ENCODE measurements around the gene CD300C. TPM values are rescaled to one million over a fixed set of nuclear protein-coding genes. Genes with fewer than 3 reads are reported as not detected.
"Not testable (repeated sequence)": the region's sequence is repeated elsewhere in the genome, so short reads cannot be mapped to it uniquely, and the experiment has no call there.

The CD300C gene
- total RNA-seq, 1 donor from 2014 or later: 0.31 TPM

DNA sequence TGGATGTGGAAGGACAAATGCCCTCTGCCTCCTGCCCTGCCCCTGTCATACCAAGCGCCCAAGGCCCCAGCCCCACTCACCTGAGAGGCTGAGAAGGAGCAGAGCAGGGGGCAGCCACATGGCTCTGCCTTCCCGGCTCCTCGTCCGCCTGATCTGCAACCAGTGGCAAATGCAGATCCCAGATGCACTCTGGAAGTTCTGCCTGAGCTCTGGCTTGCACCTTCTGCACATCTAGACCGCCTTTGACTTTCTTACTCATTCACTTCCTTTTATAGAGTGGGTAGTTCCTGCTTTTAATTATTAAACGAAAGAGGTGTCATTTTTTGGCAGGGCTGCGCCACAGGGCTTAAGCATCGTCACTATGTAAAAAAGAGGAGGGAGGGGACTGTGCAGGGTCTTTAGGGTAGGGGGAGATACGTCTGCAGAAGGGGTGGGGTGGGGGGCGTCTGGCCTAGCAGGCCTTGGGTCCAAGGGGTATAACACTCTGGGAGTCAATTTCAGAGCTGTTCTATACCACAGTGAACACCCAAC is 14.6 kb downstream of the CD300C start, which contains the start of gene CD300LB:
TSS of gene CD300LB (minus strand) at position 245 of the 531 bp plus-strand sequence. CDS start at position 120, 125 bp downstream.
- DNase-seq: no peak

DNA sequence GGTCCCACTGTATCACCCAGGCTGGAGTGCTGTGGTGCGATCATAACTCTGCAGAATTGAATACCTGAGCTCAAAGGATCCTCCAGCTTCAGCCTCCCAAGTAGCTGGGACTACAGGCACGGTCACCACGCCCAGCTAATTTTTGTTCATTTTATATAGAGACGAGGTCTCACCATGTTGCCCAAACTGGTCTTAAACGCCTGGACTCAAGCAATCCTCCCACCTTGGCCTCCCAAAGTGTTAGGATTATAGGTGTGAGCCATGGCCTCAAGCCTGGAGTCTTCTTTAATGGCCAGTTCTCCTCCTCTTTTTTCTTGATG is 15.1 kb downstream of the CD300C start:
- DNase-seq: no peak

DNA sequence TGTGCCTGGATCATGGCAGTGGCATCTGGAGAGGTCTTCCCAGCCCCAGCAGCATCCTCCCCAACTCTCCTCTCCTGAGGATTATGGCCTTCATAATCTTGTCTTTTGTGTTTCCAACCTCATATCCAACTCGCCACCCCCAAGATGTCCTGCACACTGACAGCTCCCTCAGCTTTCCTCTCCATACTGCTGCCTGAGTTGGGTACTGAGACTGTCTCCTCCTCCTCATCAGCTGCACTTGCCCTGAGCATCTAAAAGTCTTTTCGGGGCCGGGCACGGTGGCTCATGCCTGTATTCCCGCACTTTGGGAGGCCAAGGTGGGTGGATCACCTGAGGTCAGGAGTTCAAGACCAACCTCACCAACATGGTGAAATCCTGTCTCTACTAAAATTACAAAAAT is 16.7 kb downstream of the CD300C start:
- no peak for DNase-seq

DNA sequence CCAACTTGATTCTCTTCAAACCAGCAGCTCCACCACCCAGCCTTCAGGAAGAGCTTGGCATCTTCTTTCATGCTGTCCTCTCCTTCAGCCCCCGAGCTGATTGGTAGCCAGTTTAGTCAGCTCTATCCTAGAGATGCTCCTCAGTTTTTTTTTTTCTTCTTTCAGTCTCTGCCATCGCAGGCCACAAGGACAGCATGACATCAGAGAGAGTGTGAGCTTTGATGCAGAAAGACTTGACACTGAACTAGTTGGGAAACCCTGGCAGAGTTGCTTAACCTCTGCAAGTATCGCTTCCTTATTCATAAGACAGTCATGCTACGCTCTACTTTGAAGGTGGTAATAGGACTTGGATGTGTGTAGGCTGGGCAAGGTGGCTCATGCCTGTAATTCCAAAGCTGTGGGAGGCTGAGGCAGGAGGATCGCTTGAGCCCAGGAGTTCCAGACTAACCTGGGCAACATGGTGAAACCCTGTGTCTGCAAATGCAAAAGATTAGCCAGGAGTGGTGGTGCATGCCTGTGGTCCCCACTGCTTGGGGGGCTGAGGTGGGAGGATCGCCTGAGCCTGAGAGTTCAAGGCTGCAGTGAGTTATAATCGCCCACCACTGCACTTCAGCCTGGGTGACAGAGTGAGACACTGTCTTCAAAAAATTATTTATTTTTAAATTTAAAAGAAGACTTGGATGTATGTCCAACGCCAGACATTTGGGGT is 17.3 kb downstream of the CD300C start:
- DNase-seq: no peak

DNA sequence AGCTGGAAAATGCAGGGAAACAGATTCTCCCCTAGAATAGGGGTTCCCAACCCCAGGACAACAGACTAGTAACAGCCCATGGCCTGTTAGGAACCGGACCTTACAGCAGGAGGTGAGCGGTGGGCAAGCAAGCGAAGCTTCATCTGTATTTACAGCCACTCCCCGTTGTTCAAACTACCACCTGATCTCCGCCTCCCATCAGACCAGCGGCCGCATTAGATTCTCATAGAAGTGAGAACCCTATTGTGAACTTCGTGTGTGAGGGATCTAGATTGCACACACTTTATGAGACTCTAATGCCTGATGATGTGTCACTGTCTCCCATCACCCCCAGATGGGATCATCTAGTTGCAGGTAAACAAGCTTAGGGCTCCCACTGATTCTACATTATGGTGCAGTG is 18.2 kb downstream of the CD300C start:
- no peak for DNase-seq

DNA sequence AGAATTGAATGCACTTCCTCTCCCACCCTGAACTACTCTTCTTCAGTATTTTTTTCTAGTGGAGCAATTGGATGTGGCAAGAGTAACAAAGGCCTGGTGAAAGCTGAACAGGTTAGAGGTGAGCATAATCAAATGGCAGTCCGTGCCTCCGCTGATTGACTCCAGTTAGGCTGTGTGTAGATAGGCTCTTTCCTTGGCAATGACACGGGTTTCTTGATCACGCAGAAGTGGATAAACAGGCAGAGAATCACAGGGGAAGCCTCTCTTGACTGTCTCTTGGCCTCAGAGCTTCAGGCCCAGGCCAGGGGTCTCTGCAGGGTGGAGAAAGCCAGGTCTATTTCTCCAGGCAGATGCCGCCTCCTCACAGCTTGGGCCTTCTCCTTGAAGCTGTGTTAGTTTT is 18.8 kb downstream of the CD300C start:
- no peak for DNase-seq

DNA sequence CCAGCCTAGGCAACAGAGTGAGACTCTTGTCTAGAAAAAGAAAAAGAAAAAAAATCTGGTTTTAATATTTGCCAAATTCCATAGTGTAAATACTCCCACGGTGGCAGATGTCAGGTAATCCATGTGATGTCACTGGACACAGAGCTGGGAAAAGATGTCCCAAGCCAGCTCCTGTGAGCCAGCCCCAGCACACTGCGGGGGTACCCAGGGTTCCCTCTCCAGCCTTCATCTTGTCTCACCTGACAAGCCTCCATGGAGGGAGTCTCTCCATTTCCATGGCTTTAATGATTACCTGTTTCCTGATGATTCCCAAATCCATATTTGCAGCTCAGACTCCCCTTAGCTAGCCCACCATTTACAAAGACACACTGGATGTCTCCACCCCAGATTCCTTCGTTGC is 19.2 kb downstream of the CD300C start:
- DNase-seq: no peak

DNA sequence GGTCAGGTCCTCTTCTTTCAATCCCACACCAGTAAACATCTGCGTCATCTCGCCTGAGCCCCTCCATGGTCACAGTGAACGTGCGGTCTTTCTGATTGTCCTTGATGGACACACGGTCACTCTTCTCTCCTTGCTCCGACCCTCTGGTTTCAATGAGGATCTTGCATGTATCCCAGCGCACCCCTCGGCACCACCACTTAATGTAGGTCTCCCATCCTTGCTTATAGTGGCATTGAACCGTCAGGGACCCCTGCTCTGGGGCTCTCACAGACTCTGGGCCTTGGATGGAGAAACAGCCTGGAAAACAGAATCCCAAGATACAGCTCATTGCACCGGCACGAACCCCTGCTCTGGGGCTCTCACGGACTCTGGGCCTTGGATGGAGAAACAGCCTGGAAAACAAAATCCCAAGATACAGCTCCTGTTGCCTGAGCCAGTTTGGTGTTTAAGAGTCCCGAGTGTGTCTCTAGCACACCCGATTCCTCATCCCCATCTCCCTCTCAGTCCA is 20.1 kb downstream of the CD300C start:
- no peak for DNase-seq

DNA sequence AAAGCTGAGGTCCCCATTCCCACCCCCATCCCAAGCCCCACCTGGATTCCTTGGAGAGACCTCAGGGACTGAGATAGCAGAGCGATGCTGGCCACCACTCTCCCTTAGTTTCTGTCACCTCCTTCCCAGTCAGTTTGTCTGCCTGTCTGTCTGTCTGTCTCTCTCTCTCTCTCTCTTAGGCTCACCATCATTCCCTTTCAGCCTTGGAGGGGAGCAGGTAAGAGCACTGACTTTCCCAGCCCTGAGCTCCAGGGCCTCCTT is 20.5 kb downstream of the CD300C start:
- DNase-seq: no peak

DNA sequence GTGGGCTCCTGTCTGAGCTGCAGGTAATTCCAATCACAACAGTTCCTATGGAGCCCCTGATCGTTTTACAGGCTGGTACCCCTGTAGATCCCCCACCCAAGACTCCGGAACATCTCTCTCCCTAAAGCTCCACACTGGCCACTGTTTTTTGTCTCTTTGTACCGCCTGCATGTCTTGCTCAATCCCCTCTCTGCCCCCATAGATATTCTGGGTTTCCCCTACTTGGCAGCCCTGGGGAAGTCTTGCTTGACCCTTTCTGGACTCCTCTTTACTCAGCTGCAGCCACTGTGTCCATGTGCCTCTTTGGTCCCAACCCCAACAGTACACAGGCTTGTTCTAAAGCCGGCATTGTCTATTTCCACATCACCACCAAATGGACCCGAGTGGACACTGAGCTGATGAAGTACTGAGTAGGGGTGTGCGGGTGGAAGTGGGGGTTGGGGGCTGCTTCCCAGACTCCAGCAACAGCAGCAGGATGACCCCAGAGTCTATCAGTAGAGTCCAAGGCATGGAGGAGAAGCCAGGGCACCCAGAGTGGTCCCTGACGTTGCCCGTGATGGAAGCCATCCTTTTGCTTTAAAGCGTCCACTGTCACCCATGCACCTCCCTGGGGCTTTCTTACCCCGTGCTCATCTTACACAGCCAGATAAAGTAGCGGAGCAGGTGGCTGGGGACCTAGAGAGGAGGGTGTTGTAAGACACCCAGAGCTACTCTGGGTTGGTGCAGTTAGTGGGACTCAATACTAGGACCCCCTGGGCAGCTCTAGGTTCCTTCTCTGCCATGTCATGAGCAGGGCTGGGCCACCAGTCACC is 21.1 kb downstream of the CD300C start:
- no peak for DNase-seq

DNA sequence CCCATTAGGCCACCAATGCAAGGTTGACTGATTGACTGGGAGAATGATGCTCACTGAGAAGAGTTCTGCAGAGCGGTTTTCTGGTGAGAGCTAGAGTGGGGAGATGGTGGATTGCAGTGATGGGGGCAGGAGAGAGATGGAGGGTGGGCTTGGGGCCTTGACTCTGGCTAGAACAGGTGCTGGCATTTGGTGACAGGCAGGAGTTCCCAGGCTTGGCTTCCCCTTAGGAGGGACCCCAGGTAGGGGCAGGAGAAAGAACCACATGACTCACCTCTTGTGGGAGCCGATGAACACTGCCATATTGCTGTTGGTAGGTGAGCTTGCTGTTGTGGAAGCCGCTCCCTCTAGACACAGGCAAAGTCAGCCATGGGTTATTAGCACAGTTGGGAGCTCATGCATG is 22.6 kb downstream of the CD300C start:
- no peak for DNase-seq

DNA sequence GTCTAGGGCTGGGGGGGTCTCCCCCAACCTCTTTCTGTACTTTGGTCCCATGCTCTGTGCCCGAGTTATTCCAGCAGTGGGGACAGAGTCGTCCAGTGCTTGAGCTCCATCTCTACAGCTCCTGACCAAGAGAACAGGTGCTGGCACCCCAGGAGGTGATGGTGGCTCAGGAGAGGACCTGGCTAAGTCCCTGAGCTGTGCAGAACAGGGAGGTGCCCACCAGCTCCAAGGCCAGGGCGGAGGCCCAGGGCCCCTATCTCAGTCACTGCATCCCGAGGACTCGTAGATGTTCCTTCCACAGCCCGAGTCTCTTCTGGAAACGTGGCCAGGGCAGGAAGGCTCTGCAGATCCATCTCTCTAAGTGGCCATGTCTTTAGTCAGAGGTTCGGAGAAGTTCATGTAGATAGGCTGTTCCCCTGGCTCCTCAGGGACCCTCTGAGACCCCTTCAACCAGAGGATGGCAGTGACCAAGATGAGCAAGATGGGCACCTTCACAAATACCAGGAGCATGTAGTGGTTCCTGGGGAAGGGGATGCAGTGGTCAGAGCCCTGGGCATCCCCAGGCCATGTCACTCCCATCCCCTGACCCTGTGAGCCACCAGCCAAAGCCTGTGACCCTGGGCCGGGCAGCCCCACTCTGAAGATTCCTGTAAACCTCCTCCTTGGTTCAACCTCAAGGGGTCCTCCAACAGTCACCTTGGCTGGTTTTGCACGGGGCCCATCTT is 23.4 kb downstream of the CD300C start:
- DNase-seq: no peak

DNA sequence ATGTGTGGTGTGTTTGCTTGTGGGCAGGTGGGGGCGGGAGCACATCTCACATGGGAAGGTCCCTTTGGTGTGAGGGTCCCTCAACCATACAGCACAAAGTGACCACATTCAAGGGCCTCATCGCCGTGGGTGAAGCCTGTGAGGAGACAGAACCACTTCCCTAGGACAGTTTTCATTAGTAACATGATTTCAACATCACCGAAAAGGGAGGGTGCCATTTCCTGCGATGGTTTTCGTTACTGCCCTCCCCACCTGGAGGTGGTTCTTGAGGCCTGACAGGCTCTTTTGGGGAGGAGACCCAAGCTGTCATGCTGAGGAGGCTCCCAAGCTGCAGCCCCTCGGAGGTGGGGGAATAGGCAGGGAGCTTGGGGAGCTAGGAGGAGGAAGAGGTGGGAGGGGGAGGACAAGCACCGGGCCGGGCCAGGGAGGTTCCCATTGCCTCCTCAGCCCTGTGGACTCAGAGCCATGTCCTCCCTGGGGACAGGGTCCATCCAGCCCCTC is 24.2 kb downstream of the CD300C start:
- no peak for DNase-seq

DNA sequence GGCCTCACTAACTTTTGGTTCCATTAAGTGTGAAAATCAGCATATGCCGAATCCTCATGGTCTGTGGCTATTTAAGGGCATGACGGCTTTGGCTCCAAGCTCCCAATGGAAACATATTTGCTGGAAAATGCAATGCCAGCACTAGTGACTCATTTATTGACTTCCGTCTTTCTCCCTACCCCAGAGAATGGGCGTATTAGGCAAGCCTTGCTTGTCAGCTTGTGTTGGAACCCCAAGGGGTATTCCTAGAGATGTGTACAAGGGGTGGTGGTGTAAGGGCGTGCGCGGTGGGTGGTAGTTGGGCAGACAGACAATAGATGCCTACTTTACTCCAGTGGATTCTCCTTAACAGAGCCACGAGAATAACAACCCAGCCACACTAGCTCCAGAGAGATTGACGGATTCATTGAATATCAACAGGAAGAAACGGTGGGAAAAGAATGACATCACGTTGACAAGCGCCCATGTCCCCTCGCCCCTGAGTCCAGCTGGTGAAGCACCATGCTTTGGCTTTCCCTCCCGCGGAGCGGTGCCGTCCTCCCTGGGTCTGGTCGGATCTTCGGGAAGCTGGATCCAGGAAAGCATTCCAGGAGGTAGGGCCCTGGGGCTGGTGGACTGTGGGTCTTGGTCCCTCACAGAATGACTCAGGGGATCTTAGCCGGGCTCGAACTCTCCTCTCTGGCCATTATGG is 25.0 kb downstream of the CD300C start:
- DNase-seq: no peak

DNA sequence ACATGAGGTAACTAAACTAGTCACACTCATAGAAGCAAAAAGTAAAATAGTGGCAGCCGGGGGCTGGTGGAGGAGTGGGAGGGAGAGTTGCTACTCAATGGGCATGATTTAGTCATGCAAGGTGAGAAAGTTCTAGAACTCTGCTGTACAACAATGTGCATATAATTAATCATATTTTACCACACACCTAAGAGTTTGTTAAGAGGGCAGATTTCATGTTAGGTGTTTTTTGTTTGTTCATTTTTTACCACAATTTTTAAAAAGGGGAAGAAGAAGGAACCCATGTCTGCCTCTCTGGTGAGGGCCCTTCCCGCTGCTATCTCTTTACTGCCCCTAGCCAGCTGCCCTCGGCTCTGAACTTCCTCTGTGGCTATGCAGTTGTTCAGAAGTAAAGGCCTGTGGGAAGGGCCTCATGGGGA is 25.9 kb downstream of the CD300C start:
- DNase-seq: no peak

DNA sequence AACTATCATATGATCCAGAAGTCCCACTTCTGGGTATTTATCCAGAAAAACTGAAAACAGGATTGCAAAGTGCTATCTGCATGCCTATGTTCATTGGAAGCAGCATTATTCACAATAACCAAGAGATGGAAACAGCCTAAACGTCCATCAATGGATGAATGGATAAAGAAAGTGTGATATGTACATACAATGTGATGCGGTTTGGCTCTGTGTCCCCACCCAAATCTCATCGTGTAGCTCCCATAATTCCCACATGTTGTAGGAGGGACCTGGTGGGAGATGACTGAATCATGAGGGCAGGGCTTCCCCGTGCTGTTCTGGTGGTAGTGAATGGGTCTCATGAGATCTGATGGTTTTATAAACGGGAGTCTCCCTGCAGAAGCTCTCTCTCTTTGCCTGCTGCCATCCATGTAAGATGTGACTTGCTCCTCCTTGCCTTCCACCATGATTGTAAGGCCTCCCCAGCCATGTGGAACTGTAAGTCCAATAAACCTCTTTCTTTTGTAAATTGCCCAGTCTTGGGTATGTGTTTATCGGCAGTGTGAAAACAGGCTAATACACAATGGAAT is 27.4 kb downstream of the CD300C start:
- not testable (repeated sequence) for DNase-seq

DNA sequence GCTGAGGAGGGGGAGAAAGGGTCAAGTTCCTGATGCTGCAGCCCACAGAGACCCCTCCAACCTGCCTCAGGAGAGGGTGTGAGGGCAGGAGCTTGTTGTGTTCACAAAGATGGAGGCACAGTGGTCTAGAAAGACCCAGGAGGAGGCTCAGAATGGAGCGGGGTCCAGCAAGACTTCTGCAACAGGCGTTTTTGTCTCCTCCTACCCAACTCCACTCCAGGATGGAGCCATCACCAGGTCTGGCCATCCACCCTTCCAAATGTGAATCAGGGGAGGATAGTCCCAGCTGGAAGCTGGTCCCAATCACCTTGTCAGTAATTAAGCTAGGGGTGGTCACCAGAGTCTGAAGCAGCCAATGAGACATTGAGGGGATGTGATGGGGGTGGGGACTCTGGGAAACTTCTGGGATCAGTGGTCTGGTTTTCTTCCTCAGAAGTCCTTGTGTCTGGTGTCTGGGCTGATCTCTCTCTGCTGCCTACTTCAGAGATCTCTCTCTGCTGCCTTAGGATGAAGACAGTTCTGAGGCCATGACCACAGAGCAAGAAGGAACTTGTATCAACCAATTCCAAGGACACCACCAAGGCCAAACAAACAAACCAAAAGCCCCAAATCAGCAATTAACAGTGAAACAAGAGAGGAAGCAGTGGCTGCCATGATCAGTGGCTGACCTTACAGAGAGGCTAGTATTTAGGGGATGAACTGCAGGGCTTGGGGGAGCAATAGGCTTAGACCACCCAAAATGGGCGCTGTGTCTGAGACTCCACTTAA is 29.2 kb downstream of the CD300C start:
- DNase-seq: no peak

DNA sequence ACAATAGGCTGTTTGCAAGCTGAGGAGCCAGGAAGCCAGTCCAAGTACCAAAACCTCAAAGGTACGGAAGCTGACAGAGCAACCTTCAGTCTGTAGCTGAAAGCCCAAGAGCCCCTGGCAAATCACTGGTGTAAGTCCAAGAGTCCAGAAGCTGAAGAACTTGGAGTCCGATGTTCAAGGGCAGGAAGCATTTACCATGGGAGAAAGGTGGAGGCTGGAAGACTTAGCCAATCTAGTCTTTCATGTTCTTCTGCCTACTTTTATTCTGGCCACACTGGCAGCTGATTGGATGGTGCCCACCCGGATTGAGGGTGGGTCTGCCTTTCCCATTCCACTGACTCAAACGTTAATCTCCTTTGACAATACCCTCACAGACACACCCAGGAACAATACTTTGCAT is 30.0 kb downstream of the CD300C start:
- no peak for DNase-seq

DNA sequence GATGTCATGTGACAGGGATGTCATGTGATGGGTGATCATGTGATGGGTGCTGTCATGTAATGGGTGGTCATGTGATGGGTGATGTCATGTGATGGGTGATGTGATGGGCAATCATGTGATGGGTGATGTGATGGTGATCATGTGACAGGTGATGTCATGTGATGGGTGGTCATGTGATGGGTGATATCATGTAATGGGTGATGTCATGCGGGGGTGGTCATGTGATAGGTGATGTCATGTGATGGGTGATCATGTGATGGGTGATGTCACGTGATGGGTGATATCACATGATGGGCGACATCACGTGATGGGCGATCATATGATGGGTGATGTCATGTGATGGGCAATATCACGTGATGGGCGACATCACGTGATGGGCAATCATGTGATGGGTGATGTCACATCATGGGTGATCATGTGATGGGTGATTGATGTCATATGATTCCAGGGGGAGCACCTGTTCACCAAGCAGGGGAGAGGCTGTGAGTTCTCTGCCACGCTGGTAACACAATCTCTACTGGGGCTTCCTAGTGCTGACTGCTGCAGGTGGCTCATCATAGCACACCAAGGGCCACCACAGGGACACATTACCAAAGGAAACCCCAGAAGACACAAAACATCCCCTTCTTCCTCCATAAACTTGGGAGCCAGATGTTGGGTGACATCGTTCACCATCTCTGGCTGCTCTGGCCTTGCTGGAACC is 31.1 kb downstream of the CD300C start:
- DNase-seq: no peak

DNA sequence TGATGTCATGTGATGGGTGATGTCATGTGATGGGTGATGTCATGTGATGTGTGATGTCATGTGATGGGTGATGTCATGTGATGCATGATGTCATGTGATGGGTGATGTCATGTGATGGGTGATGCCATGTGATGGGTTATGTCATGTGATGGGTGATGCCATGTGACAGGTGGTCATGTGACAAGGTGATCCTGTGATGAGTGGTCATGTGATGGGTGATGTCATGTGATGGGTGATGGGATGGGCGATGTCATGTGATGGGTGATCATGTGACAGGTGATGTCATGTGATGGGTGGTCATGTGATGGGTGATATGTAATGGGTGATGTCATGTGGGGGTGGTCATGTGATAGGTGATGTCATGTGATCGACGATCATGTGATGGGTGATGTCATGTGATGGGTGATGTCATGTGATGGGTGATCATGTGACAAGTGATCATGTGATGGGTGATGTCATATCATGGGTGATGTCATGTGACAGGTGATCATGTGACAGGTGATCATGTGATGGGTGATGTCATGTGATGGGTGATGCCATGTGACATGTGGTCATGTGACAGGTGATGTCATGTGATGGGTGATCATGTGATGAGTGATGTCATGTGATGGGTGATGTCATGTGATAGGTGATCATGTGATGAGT is 31.8 kb downstream of the CD300C start:
- no peak for DNase-seq

Data from occipital lobe (tissue), 2 donors.